Measurements from ENCODE around the gene LCN10.

GRCh38 chr9:136739509-136739908 lies 3.2 kb downstream of the LCN10 start:
- no peak for TF ChIP-seq EZH2 (IDR thresholded peaks at IDR 0.05; ENCODE audit: insufficient read depth, poor library complexity, severe bottlenecking)
- TF ChIP-seq EZH2phosphoT487 (IDR thresholded peaks at IDR 0.05; ENCODE audit: insufficient read depth, low read depth), result no peak
